Panc1 (cell line): ENCODE measurements around the gene PLA2G4F. TPM values are rescaled to one million over a fixed set of nuclear protein-coding genes. Genes with fewer than 3 reads are reported as not detected.

Experiments used
- ATAC-seq: fragments of 200-7000 bp; cut with Tn5 transposase; 2 replicates; pipeline ENCODE4 v1.9.1; 2020; ENCODE audit warnings: mild to moderate bottlenecking, moderate library complexity
- BruUV-seq: library from RNA; stranded (reverse); fragments of 400-500 nt; replicated peaks from 2 replicates; lab custom pipeline; 2021; lab: Mats Ljungman, UMichigan
- CTCF ChIA-PET: fragments of 300-600 bp; sonication (Branson Sonifier 250); formaldehyde crosslinking; loops from one replicate; lab custom pipeline; 2022; ENCODE audit warnings: antibody characterized with exemption; lab: Charles Lee
- POLR2A ChIA-PET: fragments of 300-600 bp; sonication (Branson Sonifier 250); formaldehyde crosslinking; loops from one replicate; lab custom pipeline; 2022; ENCODE audit warnings: antibody characterized with exemption; lab: Charles Lee
- DNase-seq: peaks from one replicate; pipeline ENCODE4 v3.0.0-alpha.2; 2010; ENCODE audit warnings: low read depth, low spot score
- H3K27ac ChIP-seq: 2 replicates; pipeline ENCODE4 v1.5.1; 2011; ENCODE audit warnings: mild to moderate bottlenecking, low read length, inconsistent platforms
- H3K27me3 ChIP-seq: fragments of 200-500 bp; sonication (Bioruptor generic); 2 replicates; pipeline ENCODE4 v1.6.0; 2014; ENCODE audit warnings: low read length, inconsistent platforms; ENCODE audit not compliant: control insufficient read depth, insufficient read depth
- H3K36me3 ChIP-seq: fragments of 200-500 bp; sonication (Bioruptor generic); 2 replicates; pipeline ENCODE4 v1.5.1; 2014; ENCODE audit warnings: inconsistent platforms, mild to moderate bottlenecking, low read length, moderate library complexity; ENCODE audit not compliant: control insufficient read depth, insufficient read depth
- H3K4me1 ChIP-seq: 2 replicates; pipeline ENCODE4 v1.5.1; 2011; ENCODE audit warnings: inconsistent platforms, mild to moderate bottlenecking, low read length, moderate library complexity; ENCODE audit not compliant: control insufficient read depth, insufficient read depth
- H3K4me3 ChIP-seq, 2 experiments: 2 replicates each; pipeline ENCODE4 v1.5.1; 2011 to 2012; ENCODE audit warnings: low read depth in 2 of 2, low read length in 2 of 2, mild to moderate bottlenecking in 2 of 2, inconsistent platforms in 1 of 2, moderate library complexity in 1 of 2
- H3K9me3 ChIP-seq: fragments of 200-500 bp; sonication (Bioruptor generic); 2 replicates; pipeline ENCODE4 v1.5.1; 2014; ENCODE audit warnings: low read depth, mild to moderate bottlenecking, inconsistent platforms, low read length, moderate library complexity; ENCODE audit not compliant: control insufficient read depth, insufficient read depth
- POLR2AphosphoS5 ChIP-seq: IDR thresholded peaks from 2 replicates; pipeline ENCODE4 v1.6.1; 2012; ENCODE audit warnings: mild to moderate bottlenecking, low read depth, low read length, moderate library complexity
- SIN3A ChIP-seq: IDR thresholded peaks from 2 replicates; pipeline ENCODE4 v1.6.1; 2012; ENCODE audit warnings: low read depth, mild to moderate bottlenecking, low read length, moderate library complexity, borderline replicate concordance; ENCODE audit not compliant: insufficient read depth
- TCF7L2 ChIP-seq: IDR thresholded peaks from 2 replicates; pipeline ENCODE4 v1.6.1; 2011; ENCODE audit warnings: mild to moderate bottlenecking, low read depth, low read length, inconsistent platforms
- in situ Hi-C: cut with HindIII; loops from 2 replicates; pipeline ENCODE4 v1.10.0; 2016; ENCODE audit warnings: low sequenced_read_pairs, low pct_unique_long_range_greater_than_20kb
- intact Hi-C: fragments of 100-400 bp; cut with micrococcal nuclease; formaldehyde crosslinking; loops from one replicate; pipeline ENCODE4 v1.10.0; 2022; ENCODE audit not compliant: unreplicated experiment
- total RNA-seq: library from RNA; stranded (reverse); gene quantifications from one replicate; pipeline ENCODE4 v1.2.1, GENCODE V29; 2021; ENCODE audit not compliant: unreplicated experiment
- TF ChIP-seq, protein P1 (sequence below), 2 experiments: IDR thresholded peaks; 2 replicates each; pipeline ENCODE4 v1.6.1; 2011 to 2012; ENCODE audit warnings: low read depth in 2 of 2, control low read depth in 1 of 2, low read length in 1 of 2, mild to moderate bottlenecking in 1 of 2, moderate library complexity in 1 of 2; ENCODE audit not compliant: insufficient read depth in 1 of 2
- TF ChIP-seq, protein P2 (sequence below): fragments of 450-650 bp; IDR thresholded peaks from 2 replicates; pipeline ENCODE4 v1.5.1; 2017; ENCODE audit warnings: mild to moderate bottlenecking

PLA2G4F gene
- total RNA-seq, 1 experiment from 2014 or later: not detected

DNA sequence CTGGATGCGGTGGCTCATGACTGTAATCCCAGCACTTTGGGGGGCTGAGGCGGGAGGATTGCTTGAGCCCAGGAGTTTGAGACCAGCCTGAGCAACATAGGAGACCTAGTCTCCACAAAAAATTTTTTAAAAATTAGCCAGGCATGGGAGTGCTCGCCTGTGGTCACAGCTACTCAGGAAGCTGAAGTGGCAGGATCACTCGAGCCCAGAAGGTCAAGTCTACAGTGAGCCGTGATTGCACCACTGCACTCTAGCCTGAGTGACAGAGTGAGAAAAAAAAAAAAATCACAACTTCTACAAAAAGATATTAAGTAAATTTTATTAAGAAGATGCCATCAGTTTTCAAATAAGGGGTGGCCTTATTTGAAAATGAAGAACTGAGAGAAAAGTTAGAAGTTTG is 50.1 kb downstream of the PLA2G4F start:
- intact Hi-C loops: no loop called here
- no peak overlapping the region for H3K4me3 ChIP-seq
- ChIA-PET POLR2A (no interaction called here), CTCF (no interaction called here)
- H3K27me3 ChIP-seq: peaks cover 9% of the 10 kb centered on the region; the same call in 1 of the 2 replicates
- ATAC-seq (no peak), DNase-seq (no peak)
- no peak overlapping the region for H3K27ac ChIP-seq
- TF ChIP-seq TCF7L2: no peak
- TF ChIP-seq, protein P1, sequence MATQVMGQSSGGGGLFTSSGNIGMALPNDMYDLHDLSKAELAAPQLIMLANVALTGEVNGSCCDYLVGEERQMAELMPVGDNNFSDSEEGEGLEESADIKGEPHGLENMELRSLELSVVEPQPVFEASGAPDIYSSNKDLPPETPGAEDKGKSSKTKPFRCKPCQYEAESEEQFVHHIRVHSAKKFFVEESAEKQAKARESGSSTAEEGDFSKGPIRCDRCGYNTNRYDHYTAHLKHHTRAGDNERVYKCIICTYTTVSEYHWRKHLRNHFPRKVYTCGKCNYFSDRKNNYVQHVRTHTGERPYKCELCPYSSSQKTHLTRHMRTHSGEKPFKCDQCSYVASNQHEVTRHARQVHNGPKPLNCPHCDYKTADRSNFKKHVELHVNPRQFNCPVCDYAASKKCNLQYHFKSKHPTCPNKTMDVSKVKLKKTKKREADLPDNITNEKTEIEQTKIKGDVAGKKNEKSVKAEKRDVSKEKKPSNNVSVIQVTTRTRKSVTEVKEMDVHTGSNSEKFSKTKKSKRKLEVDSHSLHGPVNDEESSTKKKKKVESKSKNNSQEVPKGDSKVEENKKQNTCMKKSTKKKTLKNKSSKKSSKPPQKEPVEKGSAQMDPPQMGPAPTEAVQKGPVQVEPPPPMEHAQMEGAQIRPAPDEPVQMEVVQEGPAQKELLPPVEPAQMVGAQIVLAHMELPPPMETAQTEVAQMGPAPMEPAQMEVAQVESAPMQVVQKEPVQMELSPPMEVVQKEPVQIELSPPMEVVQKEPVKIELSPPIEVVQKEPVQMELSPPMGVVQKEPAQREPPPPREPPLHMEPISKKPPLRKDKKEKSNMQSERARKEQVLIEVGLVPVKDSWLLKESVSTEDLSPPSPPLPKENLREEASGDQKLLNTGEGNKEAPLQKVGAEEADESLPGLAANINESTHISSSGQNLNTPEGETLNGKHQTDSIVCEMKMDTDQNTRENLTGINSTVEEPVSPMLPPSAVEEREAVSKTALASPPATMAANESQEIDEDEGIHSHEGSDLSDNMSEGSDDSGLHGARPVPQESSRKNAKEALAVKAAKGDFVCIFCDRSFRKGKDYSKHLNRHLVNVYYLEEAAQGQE (IDR thresholded peaks at IDR 0.05; ENCODE audit: insufficient read depth in 1 of 2, low read depth in 2 of 2, low read length in 1 of 2): no peak
- no peak for TF ChIP-seq POLR2AphosphoS5
- TF ChIP-seq, protein P2, sequence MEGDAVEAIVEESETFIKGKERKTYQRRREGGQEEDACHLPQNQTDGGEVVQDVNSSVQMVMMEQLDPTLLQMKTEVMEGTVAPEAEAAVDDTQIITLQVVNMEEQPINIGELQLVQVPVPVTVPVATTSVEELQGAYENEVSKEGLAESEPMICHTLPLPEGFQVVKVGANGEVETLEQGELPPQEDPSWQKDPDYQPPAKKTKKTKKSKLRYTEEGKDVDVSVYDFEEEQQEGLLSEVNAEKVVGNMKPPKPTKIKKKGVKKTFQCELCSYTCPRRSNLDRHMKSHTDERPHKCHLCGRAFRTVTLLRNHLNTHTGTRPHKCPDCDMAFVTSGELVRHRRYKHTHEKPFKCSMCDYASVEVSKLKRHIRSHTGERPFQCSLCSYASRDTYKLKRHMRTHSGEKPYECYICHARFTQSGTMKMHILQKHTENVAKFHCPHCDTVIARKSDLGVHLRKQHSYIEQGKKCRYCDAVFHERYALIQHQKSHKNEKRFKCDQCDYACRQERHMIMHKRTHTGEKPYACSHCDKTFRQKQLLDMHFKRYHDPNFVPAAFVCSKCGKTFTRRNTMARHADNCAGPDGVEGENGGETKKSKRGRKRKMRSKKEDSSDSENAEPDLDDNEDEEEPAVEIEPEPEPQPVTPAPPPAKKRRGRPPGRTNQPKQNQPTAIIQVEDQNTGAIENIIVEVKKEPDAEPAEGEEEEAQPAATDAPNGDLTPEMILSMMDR: no peak
- TF ChIP-seq SIN3A: no peak
- no TSS peak for BruUV-seq
- H3K4me1 ChIP-seq: no peaks in the 10 kb centered on the region
- in situ Hi-C loops: no loop called here
- H3K36me3 ChIP-seq: no peaks in the 10 kb centered on the region
- no peaks in the 10 kb centered on the region for H3K9me3 ChIP-seq

DNA sequence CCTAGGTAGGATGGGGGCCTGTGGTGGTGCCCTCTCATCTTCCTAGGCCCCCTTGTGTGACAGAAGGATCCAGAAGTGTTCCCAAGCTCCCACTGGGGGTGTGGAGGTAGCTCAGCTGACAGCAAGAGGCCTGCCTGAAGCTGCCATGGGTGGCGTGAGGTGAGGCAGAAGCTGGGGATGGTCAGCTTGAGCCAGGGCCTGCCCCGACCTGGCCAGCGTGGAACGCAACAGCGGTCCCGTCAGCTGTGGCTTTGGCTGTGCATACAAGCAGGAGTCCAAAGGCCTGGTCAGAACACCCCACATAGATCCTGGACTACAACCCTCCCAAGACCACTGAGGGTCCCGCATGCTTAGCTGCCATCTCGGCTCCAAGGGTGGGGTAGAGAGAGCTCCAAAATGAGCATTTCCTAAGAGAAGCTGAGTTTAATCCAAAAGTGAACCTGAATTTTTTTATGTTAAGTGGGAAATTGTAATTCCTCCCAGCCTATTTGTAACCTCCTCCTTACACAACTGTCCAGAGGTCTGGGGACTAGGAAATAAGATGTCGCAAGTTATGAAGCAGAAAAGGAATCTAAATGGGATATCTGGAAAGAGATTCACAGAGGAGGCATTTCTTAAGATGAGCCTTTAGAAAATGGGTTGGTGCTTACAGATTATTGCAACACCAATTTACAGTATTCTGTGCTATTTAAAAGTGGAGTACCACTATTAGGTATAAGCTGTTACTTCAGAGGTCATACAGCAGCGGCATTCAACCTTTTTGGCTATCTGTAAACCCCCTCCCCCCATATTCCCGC is 52.1 kb downstream of the PLA2G4F start:
- POLR2A ChIA-PET: no interaction called here
- DNase-seq (no peak), ATAC-seq (no peak)
- intact Hi-C loops (no loop called here), in situ Hi-C loops (no loop called here)
- peaks cover 9% of the 10 kb centered on the region; the same call in 1 of the 2 replicates for H3K27me3 ChIP-seq
- no TSS peak for BruUV-seq
- no peak overlapping the region for H3K4me3 ChIP-seq
- TF ChIP-seq TCF7L2 (no peak), POLR2AphosphoS5 (no peak), SIN3A (no peak)
- TF ChIP-seq, protein P1 (IDR thresholded peaks at IDR 0.05; ENCODE audit: insufficient read depth in 1 of 2, low read depth in 2 of 2, low read length in 1 of 2): no peak
- TF ChIP-seq, protein P2: no peak
- no peak overlapping the region for H3K27ac ChIP-seq
- H3K9me3 ChIP-seq: no peaks in the 10 kb centered on the region
- no peaks in the 10 kb centered on the region for H3K36me3 ChIP-seq
- CTCF ChIA-PET: interaction anchor here (0.7 kb wide), 1 partner anchor 35 kb away, joined by 3 read pairs; no protein-coding TSS in a partner anchor
- H3K4me1 ChIP-seq: no peaks in the 10 kb centered on the region
